Kidney epithelial cell (primary cell): ENCODE results near the gene HHLA2. TPM values are rescaled to one million over a fixed set of nuclear protein-coding genes. Genes with fewer than 3 reads are reported as not detected.

ENCODE experiments used
- DNase-seq: peaks from one replicate; pipeline ENCODE4 v3.0.0-alpha.2; 2010; ENCODE audit warnings: low read depth
- H3K27me3 ChIP-seq: 2 replicates; pipeline ENCODE4 v1.6.0; 2011; ENCODE audit warnings: low read length; ENCODE audit not compliant: control insufficient read depth, insufficient read depth
- H3K36me3 ChIP-seq: 2 replicates; pipeline ENCODE4 v1.5.1; 2011; ENCODE audit warnings: low read length; ENCODE audit not compliant: control insufficient read depth, insufficient read depth
- H3K4me3 ChIP-seq: 2 replicates; pipeline ENCODE4 v1.5.1; 2011; ENCODE audit warnings: low read depth, mild to moderate bottlenecking, control low read depth, low read length
- total RNA-seq: library from RNA; depleted of rRNA; stranded (reverse); fragments of >200 nt; gene quantifications from 2 replicates; pipeline ENCODE4 v1.2.3, GENCODE V29; 2015
- TF ChIP-seq, protein P1 (sequence below): IDR thresholded peaks from 2 replicates; pipeline ENCODE4 v1.5.1; 2011; ENCODE audit warnings: mild to moderate bottlenecking, moderate library complexity, low read length, control low read depth, inconsistent platforms; ENCODE audit not compliant: insufficient read depth, poor library complexity, severe bottlenecking

The HHLA2 gene
- total RNA-seq, 1 donor from 2014 or later: 0.79 TPM

DNA sequence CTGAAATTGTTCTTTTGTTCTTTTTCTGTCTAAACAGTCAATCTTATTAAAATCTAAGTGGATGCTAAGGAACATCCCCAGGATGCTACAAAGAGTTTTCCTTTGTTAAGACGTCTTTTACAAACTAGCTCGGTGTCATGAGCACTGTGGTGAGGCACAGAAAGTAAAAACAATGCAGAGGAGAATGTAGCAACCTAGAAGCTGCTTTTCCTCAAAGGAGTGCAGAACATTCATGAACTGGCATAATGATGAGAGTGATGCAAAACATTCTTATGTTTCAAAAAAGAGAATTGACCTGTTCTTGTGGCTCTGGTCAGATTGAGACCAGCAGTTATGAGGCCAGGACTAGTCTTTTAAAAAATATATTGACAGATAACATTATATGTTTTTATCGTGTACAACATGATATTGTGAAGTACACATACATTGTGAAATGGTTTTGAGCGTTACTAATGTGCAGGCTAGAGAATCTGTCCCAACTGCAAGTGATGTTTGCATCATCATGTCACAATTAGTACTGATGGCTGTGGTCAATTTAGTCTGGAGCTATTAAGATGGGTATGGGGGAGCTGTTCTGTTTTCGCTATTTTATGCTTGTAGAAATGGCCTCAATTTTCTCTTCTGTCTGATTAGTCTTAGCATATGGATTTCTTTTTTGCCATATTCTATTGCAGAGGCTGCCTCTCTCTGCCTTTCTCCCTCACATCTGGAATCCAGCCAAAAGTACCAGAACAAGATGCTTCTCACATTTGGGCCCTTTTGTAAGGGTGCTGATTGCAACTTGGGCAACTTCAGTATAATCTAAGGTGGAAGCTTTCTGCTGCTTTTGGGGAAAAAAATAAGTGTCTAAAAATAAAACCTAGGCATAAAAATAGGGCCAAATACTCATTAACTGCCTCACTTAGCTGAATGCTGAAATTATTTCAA is 50.2 kb downstream of the HHLA2 start:
- H3K4me3 ChIP-seq: no peak overlapping the region
- H3K36me3 ChIP-seq: no peaks in the 10 kb centered on the region
- TF ChIP-seq, protein P1, sequence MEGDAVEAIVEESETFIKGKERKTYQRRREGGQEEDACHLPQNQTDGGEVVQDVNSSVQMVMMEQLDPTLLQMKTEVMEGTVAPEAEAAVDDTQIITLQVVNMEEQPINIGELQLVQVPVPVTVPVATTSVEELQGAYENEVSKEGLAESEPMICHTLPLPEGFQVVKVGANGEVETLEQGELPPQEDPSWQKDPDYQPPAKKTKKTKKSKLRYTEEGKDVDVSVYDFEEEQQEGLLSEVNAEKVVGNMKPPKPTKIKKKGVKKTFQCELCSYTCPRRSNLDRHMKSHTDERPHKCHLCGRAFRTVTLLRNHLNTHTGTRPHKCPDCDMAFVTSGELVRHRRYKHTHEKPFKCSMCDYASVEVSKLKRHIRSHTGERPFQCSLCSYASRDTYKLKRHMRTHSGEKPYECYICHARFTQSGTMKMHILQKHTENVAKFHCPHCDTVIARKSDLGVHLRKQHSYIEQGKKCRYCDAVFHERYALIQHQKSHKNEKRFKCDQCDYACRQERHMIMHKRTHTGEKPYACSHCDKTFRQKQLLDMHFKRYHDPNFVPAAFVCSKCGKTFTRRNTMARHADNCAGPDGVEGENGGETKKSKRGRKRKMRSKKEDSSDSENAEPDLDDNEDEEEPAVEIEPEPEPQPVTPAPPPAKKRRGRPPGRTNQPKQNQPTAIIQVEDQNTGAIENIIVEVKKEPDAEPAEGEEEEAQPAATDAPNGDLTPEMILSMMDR: no peak
- no peak for DNase-seq
- H3K27me3 ChIP-seq: no peaks in the 10 kb centered on the region

DNA sequence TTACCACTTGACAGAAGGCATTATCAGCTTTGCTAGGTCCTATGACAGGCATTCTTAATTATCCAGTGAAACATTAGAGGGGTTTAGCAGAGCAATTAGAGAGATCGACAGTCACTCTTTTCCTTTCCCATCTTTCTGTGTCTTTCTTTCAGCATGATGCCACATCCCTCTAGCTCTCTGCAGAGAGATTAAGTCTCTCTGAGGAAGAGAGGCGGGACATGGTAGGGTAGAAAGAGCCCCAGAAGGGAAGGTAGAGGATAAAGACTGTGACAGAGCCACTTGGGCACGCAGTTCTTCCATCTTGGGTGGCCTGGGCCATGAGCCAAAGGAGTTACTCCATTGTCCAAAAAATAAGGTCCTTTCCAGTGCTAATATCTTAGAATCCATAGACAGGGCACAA is 55.8 kb downstream of the HHLA2 start:
- H3K4me3 ChIP-seq: no peak overlapping the region
- TF ChIP-seq, protein P1: no peak
- no peak for DNase-seq
- no peaks in the 10 kb centered on the region for H3K27me3 ChIP-seq
- no peaks in the 10 kb centered on the region for H3K36me3 ChIP-seq

DNA sequence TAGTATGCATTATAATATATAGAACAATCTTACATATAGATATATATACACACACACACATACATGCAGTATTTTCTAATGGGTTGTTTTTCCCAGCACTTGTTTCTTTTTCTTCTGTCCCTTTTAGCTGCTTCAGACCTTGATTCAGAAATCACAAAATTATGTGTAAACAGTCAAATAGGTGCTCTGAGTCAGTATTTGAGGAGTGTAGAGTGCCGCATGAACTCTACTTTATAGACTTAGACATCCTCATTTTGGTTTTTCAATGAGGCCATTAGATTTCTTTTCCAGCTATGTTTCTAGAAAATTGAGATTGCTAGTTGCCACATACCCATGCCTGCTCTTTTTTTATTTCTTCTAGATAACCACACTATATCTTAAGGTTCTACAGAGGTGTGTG is 58.2 kb downstream of the HHLA2 start:
- H3K27me3 ChIP-seq: no peaks in the 10 kb centered on the region
- no peak for DNase-seq
- no peak overlapping the region for H3K4me3 ChIP-seq
- TF ChIP-seq, protein P1: no peak
- no peaks in the 10 kb centered on the region for H3K36me3 ChIP-seq

DNA sequence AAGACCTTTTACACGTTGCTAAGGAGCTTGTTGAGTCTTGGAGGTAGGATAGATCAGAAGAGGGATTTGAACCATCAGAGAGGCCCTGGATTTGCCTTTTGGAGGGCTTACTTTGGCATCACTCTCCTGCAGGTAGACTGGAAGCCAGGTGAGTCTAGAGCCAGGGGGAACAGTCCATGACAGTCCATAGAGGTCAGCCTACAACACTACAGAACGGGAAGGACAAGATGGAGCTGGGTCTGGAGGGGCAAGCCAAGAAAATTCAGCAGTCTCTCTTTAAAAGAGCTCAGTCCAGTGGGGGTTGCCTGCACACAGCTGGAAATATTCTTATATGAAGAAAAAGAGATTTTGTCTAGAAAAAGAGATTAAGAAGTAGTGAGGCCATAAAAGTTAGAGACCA is 60.7 kb downstream of the HHLA2 start:
- H3K27me3 ChIP-seq: no peaks in the 10 kb centered on the region
- TF ChIP-seq, protein P1: no peak
- no peak for DNase-seq
- H3K36me3 ChIP-seq: no peaks in the 10 kb centered on the region
- H3K4me3 ChIP-seq: no peak overlapping the region

DNA sequence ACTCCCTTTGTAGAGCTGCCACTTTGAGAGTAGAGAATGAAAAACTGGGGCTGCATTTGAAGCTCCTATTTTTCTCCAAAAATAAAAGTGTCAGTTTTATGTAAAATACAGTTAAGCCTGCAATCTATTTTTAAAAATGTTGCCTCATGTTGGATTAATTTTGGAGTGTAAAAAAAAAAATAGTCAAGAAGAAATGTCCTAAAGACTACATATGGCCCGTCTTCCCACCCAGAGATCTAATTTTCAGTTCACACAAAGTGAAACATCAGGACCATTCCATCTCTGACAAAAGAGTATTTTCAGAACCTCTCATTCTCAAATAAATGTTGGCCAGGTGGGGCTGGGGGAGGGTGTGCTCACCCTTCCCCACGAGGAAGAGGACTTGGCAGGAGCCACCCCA is 62.7 kb downstream of the HHLA2 start:
- no peaks in the 10 kb centered on the region for H3K27me3 ChIP-seq
- H3K4me3 ChIP-seq: no peak overlapping the region
- H3K36me3 ChIP-seq: no peaks in the 10 kb centered on the region
- TF ChIP-seq, protein P1: no peak
- no peak for DNase-seq
